Natural killer cell (primary cell): ENCODE results near the gene ALPK1. TPM values are rescaled to one million over a fixed set of nuclear protein-coding genes. Genes with fewer than 3 reads are reported as not detected.

Experiments used
- ATAC-seq, 3 donors: fragments of 150-1000 bp in 2 of 3; fragments of 200-7000 bp in 1 of 3; cut with Tn5 transposase; 1 replicate in 1 of 3; 2 replicates in 2 of 3; pipeline ENCODE4 v1.10.0; 2021; ENCODE audit warnings: mild to moderate bottlenecking in 2 of 3, moderate library complexity in 2 of 3
- DNase-seq, 2 donors: peaks; one replicate each; pipeline versions ENCODE4 v3.0.0 to v3.0.0-alpha.2; 2013 to 2021; ENCODE audit warnings: mixed read lengths in 1 of 2
- H3K27ac ChIP-seq: one replicate; pipeline ENCODE4 v1.5.1; 2013; ENCODE audit warnings: mild to moderate bottlenecking, low read length
- H3K27me3 ChIP-seq: one replicate; pipeline ENCODE4 v1.6.1; 2013; ENCODE audit warnings: low read length; ENCODE audit not compliant: control insufficient read depth, insufficient read depth
- H3K36me3 ChIP-seq: one replicate; pipeline ENCODE4 v1.6.1; 2013; ENCODE audit warnings: low read length; ENCODE audit not compliant: control insufficient read depth, insufficient read depth
- H3K4me1 ChIP-seq: one replicate; pipeline ENCODE4 v1.6.1; 2013; ENCODE audit warnings: low read length; ENCODE audit not compliant: control insufficient read depth, insufficient read depth
- H3K4me3 ChIP-seq: one replicate; pipeline ENCODE4 v1.5.1; 2013; ENCODE audit warnings: low read length
- H3K9me3 ChIP-seq: one replicate; pipeline ENCODE4 v1.6.1; 2013; ENCODE audit warnings: low read length; ENCODE audit not compliant: control insufficient read depth, insufficient read depth
- H3K27ac Mint-ChIP-seq, 2 donors: one replicate each; pipeline ENCODE4 v1.8.0; 2022; ENCODE audit warnings: mild to moderate bottlenecking in 2 of 2, mixed read lengths in 2 of 2, moderate library complexity in 1 of 2
- H3K27me3 Mint-ChIP-seq, 2 donors: one replicate each; pipeline ENCODE4 v1.8.0; 2022; ENCODE audit warnings: low read depth in 2 of 2, mixed read lengths in 2 of 2
- H3K36me3 Mint-ChIP-seq: one replicate; pipeline ENCODE4 v1.8.0; 2022; ENCODE audit warnings: mixed read lengths
- H3K4me1 Mint-ChIP-seq, 2 donors: one replicate each; pipeline ENCODE4 v1.8.0; 2022; ENCODE audit warnings: mixed read lengths in 2 of 2
- H3K4me3 Mint-ChIP-seq: one replicate; pipeline ENCODE4 v1.8.0; 2022; ENCODE audit warnings: mild to moderate bottlenecking, moderate library complexity, mixed read lengths
- H3K9me3 Mint-ChIP-seq, 2 donors: one replicate each; pipeline ENCODE4 v1.8.0; 2022; ENCODE audit warnings: mixed read lengths in 2 of 2
- WGBS: methylation state at CpG from one replicate; pipeline ENCODE4 v1.1.7; 2013; ENCODE audit warnings: missing lambda C conversion rate; ENCODE audit not compliant: insufficient coverage; 5-methylcytosine and 5-hydroxymethylcytosine counted together
- intact Hi-C: fragments of 100-400 bp; cut with micrococcal nuclease; formaldehyde crosslinking; loops from one replicate; pipeline ENCODE4 v1.14.2; 2022
- total RNA-seq, 4 donors: library from RNA; stranded (reverse); fragments of 120-200 nt in 1 of 4; gene quantifications; one replicate each; pipeline versions ENCODE4 v1.2.3 to v1.2.4, GENCODE V29; 2013 to 2022
- TF ChIP-seq, protein P1 (sequence below): fragments of 200-600 bp; IDR thresholded peaks from one replicate; pipeline ENCODE4 v1.8.0; 2022; ENCODE audit warnings: antibody characterized with exemption

ALPK1 gene
- total RNA-seq, 3 donors from 2014 or later (not counting 1 experiment from before 2014, with no cell fraction given): 1.9 to 6.5 (median 3.9) TPM

DNA sequence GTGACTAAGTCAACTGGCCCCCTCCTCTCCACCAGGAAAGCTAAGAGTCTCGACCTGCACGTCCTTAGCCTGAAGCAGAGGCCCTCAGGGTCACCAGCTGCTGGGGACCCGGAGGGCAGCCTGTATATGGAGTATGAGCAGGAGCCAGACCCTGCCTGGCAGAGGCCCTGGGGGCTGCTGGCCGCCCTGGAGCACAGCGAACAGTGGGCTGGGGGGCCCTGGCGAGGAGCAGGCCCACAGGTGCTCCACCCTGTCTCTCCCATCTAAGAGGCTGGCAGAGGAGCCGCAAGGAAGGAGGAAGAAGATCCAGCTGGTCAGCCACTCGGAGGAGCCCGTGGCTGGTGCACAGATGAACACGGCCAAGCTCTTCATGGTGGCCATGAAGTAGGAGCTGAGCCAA lies 61.2 kb downstream of the ALPK1 start:
- Mint-ChIP-seq H3K4me1 (no peaks in the 10 kb centered on the region), H3K4me3 (no peak overlapping the region), H3K27me3 (no peaks in the 10 kb centered on the region), H3K9me3 (peaks cover 2% of the 10 kb centered on the region in 2 donors), H3K27ac (no peak overlapping the region), H3K36me3 (no peaks in the 10 kb centered on the region)
- peaks cover 9% of the 10 kb centered on the region for H3K9me3 ChIP-seq
- no peaks in the 10 kb centered on the region for H3K4me1 ChIP-seq
- 96% methylated on average over 10 of the region's 10 CpGs for WGBS
- H3K4me3 ChIP-seq: no peak overlapping the region
- H3K36me3 ChIP-seq: no peaks in the 10 kb centered on the region
- DNase-seq (no peak), ATAC-seq (no peak)
- intact Hi-C loops: no loop called here
- no peaks in the 10 kb centered on the region for H3K27me3 ChIP-seq
- no peak overlapping the region for H3K27ac ChIP-seq
- TF ChIP-seq, protein P1, sequence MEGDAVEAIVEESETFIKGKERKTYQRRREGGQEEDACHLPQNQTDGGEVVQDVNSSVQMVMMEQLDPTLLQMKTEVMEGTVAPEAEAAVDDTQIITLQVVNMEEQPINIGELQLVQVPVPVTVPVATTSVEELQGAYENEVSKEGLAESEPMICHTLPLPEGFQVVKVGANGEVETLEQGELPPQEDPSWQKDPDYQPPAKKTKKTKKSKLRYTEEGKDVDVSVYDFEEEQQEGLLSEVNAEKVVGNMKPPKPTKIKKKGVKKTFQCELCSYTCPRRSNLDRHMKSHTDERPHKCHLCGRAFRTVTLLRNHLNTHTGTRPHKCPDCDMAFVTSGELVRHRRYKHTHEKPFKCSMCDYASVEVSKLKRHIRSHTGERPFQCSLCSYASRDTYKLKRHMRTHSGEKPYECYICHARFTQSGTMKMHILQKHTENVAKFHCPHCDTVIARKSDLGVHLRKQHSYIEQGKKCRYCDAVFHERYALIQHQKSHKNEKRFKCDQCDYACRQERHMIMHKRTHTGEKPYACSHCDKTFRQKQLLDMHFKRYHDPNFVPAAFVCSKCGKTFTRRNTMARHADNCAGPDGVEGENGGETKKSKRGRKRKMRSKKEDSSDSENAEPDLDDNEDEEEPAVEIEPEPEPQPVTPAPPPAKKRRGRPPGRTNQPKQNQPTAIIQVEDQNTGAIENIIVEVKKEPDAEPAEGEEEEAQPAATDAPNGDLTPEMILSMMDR: no peak

DNA sequence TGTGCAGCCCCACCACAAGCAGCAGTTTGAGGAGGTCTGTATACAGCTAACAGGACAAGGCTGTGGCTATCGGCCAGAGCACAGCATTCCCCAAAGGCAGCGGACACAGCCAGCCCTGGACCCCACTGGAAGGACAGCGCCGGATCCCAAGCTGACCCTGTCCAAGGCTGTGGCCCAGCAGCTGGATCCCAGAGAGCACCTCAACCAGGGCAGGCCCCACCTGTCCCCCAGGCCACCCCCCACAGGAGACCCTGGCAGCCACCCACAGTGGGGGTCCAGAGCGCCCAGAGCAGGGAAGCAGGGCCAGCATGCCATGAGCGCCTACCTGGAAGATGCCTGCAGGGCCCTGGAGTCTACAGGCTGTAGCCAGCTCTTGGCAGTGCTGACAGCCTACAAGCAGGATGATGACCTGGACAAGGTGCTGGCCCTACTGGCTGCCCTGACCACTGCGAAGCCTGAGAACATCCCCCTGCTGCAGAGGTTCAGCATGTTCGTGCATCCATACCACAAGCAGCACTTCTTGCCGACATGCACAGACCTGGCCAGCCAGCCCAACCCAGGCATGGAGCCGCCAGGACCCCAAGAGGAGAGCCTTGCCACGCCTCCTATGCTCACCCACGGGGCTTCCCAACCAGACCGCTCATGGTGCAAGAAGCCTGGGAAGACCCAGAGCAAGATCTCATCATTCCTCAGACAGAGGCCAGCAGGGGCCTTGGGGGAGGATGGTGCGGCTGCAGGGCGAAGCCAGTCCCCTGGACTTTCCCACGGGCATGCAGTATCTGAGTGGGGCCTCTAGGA lies 62.0 kb downstream of the ALPK1 start:
- Histone ChIP-seq H3K4me3 (no peak overlapping the region), H3K4me1 (no peaks in the 10 kb centered on the region), H3K9me3 (peaks cover 9% of the 10 kb centered on the region), H3K27me3 (no peaks in the 10 kb centered on the region), H3K36me3 (no peaks in the 10 kb centered on the region), H3K27ac (no peak overlapping the region)
- intact Hi-C loops: no loop called here
- Mint-ChIP-seq H3K4me1 (no peaks in the 10 kb centered on the region), H3K4me3 (no peak overlapping the region), H3K9me3 (peaks cover 5% of the 10 kb centered on the region in 2 donors), H3K36me3 (no peaks in the 10 kb centered on the region), H3K27me3 (peaks cover 0 to under 1% of the 10 kb centered on the region in 2 donors), H3K27ac (no peak overlapping the region)
- TF ChIP-seq, protein P1: no peak
- 94% methylated on average over 16 of the region's 16 CpGs for WGBS
- ATAC-seq: no peak
- no peak for DNase-seq

DNA sequence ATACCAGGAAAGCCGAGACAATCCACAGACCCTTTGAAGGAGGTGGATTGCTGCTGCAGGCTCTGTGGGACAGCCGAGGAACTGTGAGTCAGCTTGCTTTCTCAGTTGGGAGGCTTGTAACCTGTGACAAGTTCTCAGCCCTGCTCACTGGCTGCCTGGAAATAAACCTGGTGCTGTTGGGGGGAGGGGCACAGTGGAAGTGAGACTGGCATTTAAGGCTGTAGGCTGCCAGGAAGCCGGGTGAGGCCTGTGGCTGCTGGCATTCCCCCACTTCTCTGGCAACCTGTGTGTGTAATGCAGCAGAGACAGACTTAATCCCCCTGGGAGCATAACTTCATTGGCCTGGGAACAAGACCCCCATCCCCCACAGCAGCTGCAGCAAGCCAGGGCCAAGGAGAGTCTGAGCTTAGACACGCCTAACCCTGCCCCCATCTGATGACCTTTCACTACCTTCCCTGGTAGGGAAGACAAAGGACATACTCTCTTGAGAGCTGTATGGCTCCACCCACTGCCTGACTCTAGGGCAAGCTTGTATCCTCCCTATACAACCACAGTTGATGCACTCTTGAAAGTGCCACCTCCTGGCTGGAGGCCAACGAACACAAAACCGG lies 64.1 kb downstream of the ALPK1 start:
- Mint-ChIP-seq H3K4me1 (no peaks in the 10 kb centered on the region), H3K27me3 (peaks cover 3 to 6% of the 10 kb centered on the region in 2 donors), H3K36me3 (no peaks in the 10 kb centered on the region), H3K9me3 (peaks cover 7% of the 10 kb centered on the region in 2 donors), H3K4me3 (no peak overlapping the region), H3K27ac (no peak overlapping the region)
- WGBS: 86% methylated on average over 6 of the region's 6 CpGs
- intact Hi-C loops: no loop called here
- Histone ChIP-seq H3K9me3 (peaks cover 9% of the 10 kb centered on the region), H3K36me3 (no peaks in the 10 kb centered on the region), H3K4me1 (no peaks in the 10 kb centered on the region), H3K4me3 (no peak overlapping the region), H3K27ac (no peak overlapping the region), H3K27me3 (no peaks in the 10 kb centered on the region)
- DNase-seq: no peak
- ATAC-seq: no peak
- TF ChIP-seq, protein P1: no peak
